ENCODE measurements around the gene C8A.

C8A gene

DNA sequence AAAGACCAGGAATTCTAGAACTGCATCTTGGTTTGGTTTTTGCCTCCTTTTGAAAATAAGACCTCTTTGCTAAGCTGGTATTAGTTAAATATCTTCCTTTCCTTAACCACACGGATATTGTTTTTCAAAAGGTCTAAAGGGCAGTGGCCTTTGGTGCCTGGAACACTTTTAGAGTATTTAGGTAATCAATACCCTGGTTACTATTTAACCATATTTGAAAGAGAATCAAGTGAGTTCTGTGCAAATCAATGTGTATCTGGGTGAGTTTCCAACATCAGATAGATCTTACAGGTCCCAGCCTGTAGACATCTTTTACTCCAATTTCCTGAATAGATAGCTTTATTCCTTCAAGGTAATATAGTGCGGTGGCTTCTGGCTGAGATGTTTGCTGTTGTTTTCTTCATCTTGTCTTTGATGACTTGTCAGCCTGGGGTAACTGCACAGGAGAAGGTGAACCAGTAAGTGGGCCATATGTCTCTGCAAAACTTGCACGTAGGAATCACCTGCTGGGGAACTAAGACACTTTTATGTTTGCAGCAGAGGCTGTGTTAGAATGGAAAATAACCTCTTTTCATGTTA, at the start of gene C8A:
C8A (plus strand) TSS at position 277 of the 579 bp plus-strand sequence; CDS start at position 382, 105 bp downstream.
- no peak within 1 kb of the TSS for H3K4me3 ChIP-seq (ENCODE audit: low read depth in 1 of 2, low read length in 1 of 2)
- no peaks in the 10 kb centered on the region for H3K36me3 ChIP-seq
- peaks cover 9% of the 10 kb centered on the region for H3K27me3 ChIP-seq
- TF ChIP-seq, protein P1, sequence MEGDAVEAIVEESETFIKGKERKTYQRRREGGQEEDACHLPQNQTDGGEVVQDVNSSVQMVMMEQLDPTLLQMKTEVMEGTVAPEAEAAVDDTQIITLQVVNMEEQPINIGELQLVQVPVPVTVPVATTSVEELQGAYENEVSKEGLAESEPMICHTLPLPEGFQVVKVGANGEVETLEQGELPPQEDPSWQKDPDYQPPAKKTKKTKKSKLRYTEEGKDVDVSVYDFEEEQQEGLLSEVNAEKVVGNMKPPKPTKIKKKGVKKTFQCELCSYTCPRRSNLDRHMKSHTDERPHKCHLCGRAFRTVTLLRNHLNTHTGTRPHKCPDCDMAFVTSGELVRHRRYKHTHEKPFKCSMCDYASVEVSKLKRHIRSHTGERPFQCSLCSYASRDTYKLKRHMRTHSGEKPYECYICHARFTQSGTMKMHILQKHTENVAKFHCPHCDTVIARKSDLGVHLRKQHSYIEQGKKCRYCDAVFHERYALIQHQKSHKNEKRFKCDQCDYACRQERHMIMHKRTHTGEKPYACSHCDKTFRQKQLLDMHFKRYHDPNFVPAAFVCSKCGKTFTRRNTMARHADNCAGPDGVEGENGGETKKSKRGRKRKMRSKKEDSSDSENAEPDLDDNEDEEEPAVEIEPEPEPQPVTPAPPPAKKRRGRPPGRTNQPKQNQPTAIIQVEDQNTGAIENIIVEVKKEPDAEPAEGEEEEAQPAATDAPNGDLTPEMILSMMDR (IDR thresholded peaks at IDR 0.05), result no peak
- no peaks in the 10 kb centered on the region for H3K4me1 ChIP-seq (ENCODE audit: control insufficient read depth in 1 of 2, insufficient read depth in 1 of 2, low read depth in 1 of 2, low read length in 1 of 2)
- no peaks in the 10 kb centered on the region for H3K9me3 ChIP-seq
- no peak within 1 kb of the TSS for H3K27ac ChIP-seq

- no peak overlapping the region for H3K4me3 ChIP-seq (ENCODE audit: low read depth in 1 of 2, low read length in 1 of 2)
- H3K36me3 ChIP-seq, result no peaks in the 10 kb centered on the region
- no peak overlapping the region for H3K27ac ChIP-seq
- peaks cover 5% of the 10 kb centered on the region for H3K27me3 ChIP-seq
- no peaks in the 10 kb centered on the region for H3K9me3 ChIP-seq
- TF ChIP-seq, protein P1 (IDR thresholded peaks at IDR 0.05), result no peak
- peaks cover 0 to 3% of the 10 kb centered on the region in 2 experiments for H3K4me1 ChIP-seq (ENCODE audit: control insufficient read depth in 1 of 2, insufficient read depth in 1 of 2, low read depth in 1 of 2, low read length in 1 of 2)
Observed at GRCh38 chr1:56806804-56807203, 47.8 kb upstream of the C8A start.

GRCh38 chr1:56808410-56808809, 46.2 kb upstream of the C8A start:
- Histone ChIP-seq H3K4me3 (ENCODE audit: low read depth in 1 of 2, low read length in 1 of 2) (no peak overlapping the region), H3K36me3 (no peaks in the 10 kb centered on the region), H3K27me3 (peaks cover 21% of the 10 kb centered on the region), H3K4me1 (ENCODE audit: control insufficient read depth in 1 of 2, insufficient read depth in 1 of 2, low read depth in 1 of 2, low read length in 1 of 2) (peaks cover 0 to 3% of the 10 kb centered on the region in 2 experiments), H3K27ac (no peak overlapping the region), H3K9me3 (no peaks in the 10 kb centered on the region)
- TF ChIP-seq, protein P1 (IDR thresholded peaks at IDR 0.05), result no peak

DNA sequence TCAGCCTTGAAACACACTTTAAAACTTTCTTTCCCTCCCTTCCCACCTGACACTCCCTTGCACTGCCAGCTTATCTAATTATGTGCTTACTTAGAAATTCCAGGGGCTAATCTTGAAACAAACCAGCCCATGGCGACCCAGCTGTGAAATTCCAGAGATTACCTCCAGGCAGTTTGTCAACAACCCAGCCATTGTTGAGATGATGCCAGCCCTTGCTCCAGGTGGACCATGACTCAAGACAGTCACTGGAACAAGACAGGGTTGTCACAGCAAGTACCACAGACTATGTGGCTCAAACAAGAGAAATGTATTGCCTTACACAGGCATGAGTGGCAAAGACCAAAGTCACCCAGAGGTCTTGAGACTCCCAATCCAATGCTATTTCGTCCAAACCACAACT, 43.3 kb upstream of the C8A start:
- Histone ChIP-seq H3K27ac (no peak overlapping the region), H3K4me1 (ENCODE audit: control insufficient read depth in 1 of 2, insufficient read depth in 1 of 2, low read depth in 1 of 2, low read length in 1 of 2) (peaks cover 0 to 1% of the 10 kb centered on the region in 2 experiments), H3K27me3 (peaks cover 21% of the 10 kb centered on the region), H3K4me3 (ENCODE audit: low read depth in 1 of 2, low read length in 1 of 2) (no peak overlapping the region), H3K9me3 (no peaks in the 10 kb centered on the region), H3K36me3 (no peaks in the 10 kb centered on the region)
- TF ChIP-seq, protein P1 (IDR thresholded peaks at IDR 0.05), result no peak

- Histone ChIP-seq H3K4me3 (ENCODE audit: low read depth in 1 of 2, low read length in 1 of 2) (no peak overlapping the region), H3K27me3 (peaks cover 21% of the 10 kb centered on the region), H3K4me1 (ENCODE audit: control insufficient read depth in 1 of 2, insufficient read depth in 1 of 2, low read depth in 1 of 2, low read length in 1 of 2) (no peaks in the 10 kb centered on the region), H3K36me3 (no peaks in the 10 kb centered on the region), H3K9me3 (no peaks in the 10 kb centered on the region), H3K27ac (no peak overlapping the region)
- TF ChIP-seq, protein P1 (IDR thresholded peaks at IDR 0.05), result no peak
Observed at GRCh38 chr1:56814205-56814604, 40.4 kb upstream of the C8A start.

All from neutrophil (primary cell).